ENCODE data around the gene C3orf22.

GRCh38 chr3:126541628-126542339, 16.9 kb downstream of the C3orf22 start:
- TF ChIP-seq POLR2A (IDR thresholded peaks at IDR 0.05) (no peak), CTCF (IDR thresholded peaks at IDR 0.05) (no peak), EP300 (IDR thresholded peaks at IDR 0.05; ENCODE audit: low read depth) (no peak), POLR2AphosphoS5 (IDR thresholded peaks at IDR 0.05) (no peak)
